ENCODE measurements around the gene DOCK6.

DOCK6 gene

DNA sequence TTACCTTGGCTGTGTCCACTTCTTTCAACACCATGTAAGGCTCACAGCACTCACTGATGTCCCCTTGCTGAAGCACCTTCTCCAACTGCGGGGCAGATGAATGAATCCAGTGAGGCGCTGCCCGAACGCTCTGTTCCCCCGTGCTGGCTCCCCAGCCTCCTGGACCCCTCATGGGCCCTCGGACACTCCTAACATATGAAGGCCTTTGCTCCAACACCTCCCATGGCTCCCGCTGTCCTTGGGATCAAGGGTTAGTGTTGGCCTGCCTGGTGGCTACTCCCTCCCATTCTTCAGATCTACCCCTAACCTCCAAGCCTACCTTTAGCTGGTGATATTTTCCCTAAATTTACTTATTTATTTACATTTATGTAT is 18.5 kb downstream of the DOCK6 start:
- TF ChIP-seq, protein P1, sequence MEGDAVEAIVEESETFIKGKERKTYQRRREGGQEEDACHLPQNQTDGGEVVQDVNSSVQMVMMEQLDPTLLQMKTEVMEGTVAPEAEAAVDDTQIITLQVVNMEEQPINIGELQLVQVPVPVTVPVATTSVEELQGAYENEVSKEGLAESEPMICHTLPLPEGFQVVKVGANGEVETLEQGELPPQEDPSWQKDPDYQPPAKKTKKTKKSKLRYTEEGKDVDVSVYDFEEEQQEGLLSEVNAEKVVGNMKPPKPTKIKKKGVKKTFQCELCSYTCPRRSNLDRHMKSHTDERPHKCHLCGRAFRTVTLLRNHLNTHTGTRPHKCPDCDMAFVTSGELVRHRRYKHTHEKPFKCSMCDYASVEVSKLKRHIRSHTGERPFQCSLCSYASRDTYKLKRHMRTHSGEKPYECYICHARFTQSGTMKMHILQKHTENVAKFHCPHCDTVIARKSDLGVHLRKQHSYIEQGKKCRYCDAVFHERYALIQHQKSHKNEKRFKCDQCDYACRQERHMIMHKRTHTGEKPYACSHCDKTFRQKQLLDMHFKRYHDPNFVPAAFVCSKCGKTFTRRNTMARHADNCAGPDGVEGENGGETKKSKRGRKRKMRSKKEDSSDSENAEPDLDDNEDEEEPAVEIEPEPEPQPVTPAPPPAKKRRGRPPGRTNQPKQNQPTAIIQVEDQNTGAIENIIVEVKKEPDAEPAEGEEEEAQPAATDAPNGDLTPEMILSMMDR (IDR thresholded peaks at IDR 0.05) = no peak

DNA sequence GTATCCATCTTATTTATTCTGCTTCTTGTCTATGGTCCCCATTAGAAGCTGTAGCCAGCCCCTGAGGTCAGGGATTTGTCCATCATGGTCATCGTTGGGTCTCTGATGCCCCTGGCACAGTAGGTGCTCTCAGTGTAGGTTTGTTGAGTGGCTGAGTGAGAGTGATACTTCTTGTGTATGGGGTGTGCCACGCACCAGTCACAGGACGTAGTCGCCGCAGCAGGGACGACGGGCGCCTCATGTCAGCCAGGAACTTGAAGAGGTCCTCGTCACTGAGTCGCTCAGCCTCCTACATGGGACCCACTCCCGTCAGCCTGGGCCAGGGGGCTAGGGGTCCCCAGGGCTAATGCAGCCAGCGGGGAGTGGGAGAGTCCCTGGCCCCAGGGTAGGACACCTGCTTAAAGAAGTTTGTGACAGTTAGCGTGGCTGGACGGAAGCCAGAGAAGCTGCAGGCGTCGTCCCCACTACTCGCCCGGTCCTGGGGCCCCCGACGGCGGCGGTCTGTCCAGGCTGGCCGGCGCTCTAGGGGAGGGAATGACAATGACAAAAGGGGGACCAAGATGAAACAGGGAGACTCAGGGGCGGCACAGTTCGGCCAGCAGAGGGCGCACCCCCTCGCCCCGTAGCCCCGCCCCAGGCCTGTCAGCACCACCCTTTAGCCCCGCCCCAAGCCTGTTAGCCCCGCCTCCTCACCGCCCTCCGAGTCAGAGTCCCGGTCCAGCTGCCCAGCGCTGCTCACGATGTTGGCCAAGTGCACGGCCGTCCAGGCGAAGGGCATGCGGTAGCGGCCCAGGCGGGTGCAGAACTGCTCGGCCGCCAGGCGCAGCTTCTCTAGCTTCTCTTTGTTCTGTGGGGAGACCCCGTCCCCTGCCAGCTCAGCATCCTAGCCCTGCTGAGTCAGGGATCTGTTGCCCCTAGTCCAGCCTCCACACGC is 19.2 kb downstream of the DOCK6 start:
- TF ChIP-seq, protein P1 (IDR thresholded peaks at IDR 0.05) = peak; percentile 62

DNA sequence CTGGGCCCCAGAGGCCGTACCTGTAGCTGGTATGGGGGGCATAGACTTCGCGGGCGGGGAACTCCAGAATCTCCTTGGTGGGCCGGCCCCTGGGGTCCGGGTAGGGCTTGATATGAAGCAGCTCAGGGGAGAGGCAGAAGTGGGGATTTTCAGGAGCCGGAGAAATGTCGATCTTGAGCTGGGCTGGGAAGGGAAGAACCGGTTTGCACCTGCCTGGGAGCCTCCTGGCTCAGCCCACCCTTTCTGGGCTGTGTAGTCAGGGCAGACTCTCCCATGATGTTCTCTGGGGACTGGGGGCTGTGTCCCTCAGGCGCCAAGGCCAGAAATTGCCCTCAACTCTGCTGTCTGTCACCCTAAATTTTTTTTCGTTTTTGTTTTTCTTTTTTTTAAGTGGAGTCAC is 20.3 kb downstream of the DOCK6 start:
- TF ChIP-seq, protein P1 (IDR thresholded peaks at IDR 0.05) = no peak

DNA sequence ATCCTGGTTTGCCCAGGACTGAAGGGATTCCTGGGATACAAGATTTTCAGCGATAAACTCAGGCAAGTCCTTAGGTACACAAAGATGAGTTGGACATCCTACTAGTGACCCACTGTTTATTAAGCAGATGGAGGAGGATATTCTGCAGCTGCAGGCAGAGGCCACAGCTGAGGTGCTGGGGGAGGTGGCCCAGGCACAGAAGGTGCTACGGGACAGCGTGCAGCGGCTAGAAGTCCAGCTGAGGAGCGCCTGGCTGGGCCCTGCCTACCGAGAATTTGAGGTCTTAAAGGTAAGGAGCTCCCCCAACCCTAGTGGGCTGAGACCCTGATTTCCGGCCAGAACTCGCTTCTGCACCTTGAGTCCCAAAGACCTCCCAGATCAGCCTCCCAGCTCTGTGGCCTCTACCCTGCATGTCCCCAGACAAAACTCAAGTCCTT is 22.3 kb downstream of the DOCK6 start:
- TF ChIP-seq, protein P1 (IDR thresholded peaks at IDR 0.05) = no peak

DNA sequence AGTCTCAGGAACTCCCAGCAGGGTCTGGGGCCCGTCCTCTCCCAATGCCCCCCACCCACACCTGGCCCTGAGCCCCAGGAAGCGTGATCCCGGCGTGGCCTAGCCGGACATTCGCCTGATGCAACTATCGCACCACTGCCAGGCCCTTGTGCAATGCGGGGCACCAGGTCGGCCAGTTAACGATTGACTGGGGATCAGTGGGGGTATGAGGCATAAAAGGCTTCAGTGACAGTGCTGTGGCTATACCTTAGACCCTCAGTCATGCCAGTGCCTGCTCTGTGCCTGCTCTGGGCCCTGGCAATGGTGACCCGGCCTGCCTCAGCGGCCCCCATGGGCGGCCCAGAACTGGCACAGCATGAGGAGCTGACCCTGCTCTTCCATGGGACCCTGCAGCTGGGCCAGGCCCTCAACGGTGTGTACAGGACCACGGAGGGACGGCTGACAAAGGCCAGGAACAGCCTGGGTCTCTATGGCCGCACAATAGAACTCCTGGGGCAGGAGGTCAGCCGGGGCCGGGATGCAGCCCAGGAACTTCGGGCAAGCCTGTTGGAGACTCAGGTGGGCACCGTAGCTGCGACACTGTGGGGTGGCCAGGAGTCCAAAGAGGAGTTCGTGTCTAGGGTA is 22.8 kb downstream of the DOCK6 start, which contains the start of gene ANGPTL8:
Gene ANGPTL8, plus strand, starts transcription at position 243 of the 624 bp plus-strand sequence. Its CDS starts 19 bp downstream, at position 262.
- TF ChIP-seq, protein P1 (IDR thresholded peaks at IDR 0.05) = no peak

DNA sequence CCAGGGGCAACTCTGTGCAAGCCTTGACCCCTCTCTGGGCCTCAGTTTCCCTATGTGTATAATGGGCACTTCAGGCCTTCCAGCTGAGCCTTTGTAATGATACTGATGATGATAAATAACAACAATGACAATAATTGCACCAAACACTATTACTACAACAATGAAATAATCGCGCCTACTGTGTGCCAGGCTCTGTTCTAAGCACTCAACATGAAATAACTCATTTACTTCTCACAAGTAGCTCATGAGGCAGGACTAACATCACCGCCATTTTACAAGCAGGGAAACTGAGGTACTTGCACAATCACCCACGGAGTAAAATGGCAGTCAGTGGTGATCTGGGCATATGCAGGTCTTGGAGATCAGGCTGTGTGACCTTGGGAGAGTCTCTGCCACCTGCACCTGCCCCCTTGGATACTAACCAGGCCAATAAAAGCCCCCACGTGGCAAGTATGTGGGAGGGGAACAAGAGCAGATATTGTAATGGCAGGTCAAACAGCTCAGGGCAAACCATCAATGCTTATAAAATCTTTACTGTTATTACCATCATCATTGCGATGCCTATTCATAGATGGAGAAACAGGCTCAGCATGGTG is 23.4 kb downstream of the DOCK6 start:
- TF ChIP-seq, protein P1 (IDR thresholded peaks at IDR 0.05) = no peak

DNA sequence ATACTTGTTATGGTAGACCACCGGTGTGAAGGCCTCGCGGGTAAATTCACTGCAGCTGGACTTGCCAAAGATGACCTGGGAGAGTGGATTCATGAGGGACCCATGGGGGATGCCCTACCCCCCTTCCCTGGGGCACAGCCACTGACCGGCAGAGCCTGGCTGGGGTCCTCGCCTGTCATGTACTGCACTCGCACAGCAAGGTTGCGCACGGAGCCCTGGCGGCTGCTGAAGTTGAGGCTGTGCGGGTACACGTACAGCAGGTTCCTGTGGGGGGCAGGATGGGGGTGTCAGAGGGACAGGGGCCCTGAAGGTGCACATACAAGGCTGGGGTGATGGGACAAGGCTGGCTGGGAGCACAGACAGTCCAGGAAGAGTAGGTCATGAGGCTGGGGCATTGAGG is 24.3 kb downstream of the DOCK6 start:
- TF ChIP-seq, protein P1 (IDR thresholded peaks at IDR 0.05) = no peak

Data from LNCAP (cell line).